OCI-LY1 (cell line): ENCODE measurements around the gene PLAAT2.

ENCODE experiments used
- H2AFZ ChIP-seq: fragments of 200-600 bp; sonication (generic), shearing (Covaris generic); 2 replicates; pipeline ENCODE4 v1.6.0; 2014; ENCODE audit warnings: antibody characterized with exemption, mild to moderate bottlenecking, low read length
- H3F3A ChIP-seq: fragments of 200-600 bp; sonication (generic), shearing (Covaris generic); 2 replicates; pipeline ENCODE4 v1.6.0; 2014; ENCODE audit warnings: mild to moderate bottlenecking, antibody characterized with exemption, low read length, moderate library complexity; ENCODE audit not compliant: insufficient read depth
- H3K27ac ChIP-seq: fragments of 200-600 bp; sonication (generic); 2 replicates; pipeline ENCODE4 v1.5.1; 2014; ENCODE audit warnings: low read length, mixed run types, mild to moderate bottlenecking, low read depth; ENCODE audit not compliant: poor library complexity, severe bottlenecking
- H3K27me3 ChIP-seq: fragments of 200-600 bp; sonication (generic); 2 replicates; pipeline ENCODE4 v1.6.0; 2014; ENCODE audit warnings: antibody characterized with exemption, mild to moderate bottlenecking, low read length, moderate library complexity; ENCODE audit not compliant: insufficient read depth
- H3K36me3 ChIP-seq: fragments of 200-600 bp; sonication (generic); 2 replicates; pipeline ENCODE4 v1.6.1; 2014; ENCODE audit warnings: mild to moderate bottlenecking, antibody characterized with exemption, low read length, moderate library complexity, mixed read lengths; ENCODE audit not compliant: insufficient read depth
- H3K4me1 ChIP-seq: fragments of 200-600 bp; sonication (generic); 2 replicates; pipeline ENCODE4 v1.5.1; 2014; ENCODE audit warnings: mild to moderate bottlenecking, low read length, moderate library complexity; ENCODE audit not compliant: insufficient read depth, severe bottlenecking
- H3K4me2 ChIP-seq: fragments of 200-600 bp; sonication (generic), shearing (Covaris generic); 2 replicates; pipeline ENCODE4 v1.6.1; 2014; ENCODE audit warnings: low read length
- H3K4me3 ChIP-seq: fragments of 200-600 bp; sonication (generic); 2 replicates; pipeline ENCODE4 v1.5.1; 2014; ENCODE audit warnings: low read length, low read depth, mild to moderate bottlenecking, mixed read lengths; ENCODE audit not compliant: poor library complexity, severe bottlenecking
- H3K79me2 ChIP-seq: fragments of 200-600 bp; shearing (Covaris generic); 2 replicates; pipeline ENCODE4 v1.6.1; 2016; ENCODE audit warnings: mixed run types, low read length, mixed read lengths; ENCODE audit not compliant: insufficient read depth
- H3K9ac ChIP-seq: fragments of 200-600 bp; sonication (generic), shearing (Covaris generic); 2 replicates; pipeline ENCODE4 v1.6.1; 2014; ENCODE audit warnings: mild to moderate bottlenecking, low read length, mixed read lengths
- H3K9me2 ChIP-seq: fragments of 200-600 bp; sonication (generic), shearing (Covaris generic); 2 replicates; pipeline ENCODE4 v1.6.1; 2014; ENCODE audit warnings: low read depth, mild to moderate bottlenecking, low read length, mixed read lengths
- H3K9me3 ChIP-seq: fragments of 200-600 bp; shearing (Covaris generic); 2 replicates; pipeline ENCODE4 v1.6.1; 2014; ENCODE audit warnings: low read length, mixed read lengths
- H4K20me1 ChIP-seq: fragments of 200-600 bp; sonication (generic), shearing (Covaris generic); 2 replicates; pipeline ENCODE4 v1.6.0; 2016; ENCODE audit warnings: mild to moderate bottlenecking, low read length; ENCODE audit not compliant: insufficient read depth
- CTCF ChIP-seq: fragments of 200-600 bp; sonication (generic), shearing (Covaris generic); IDR thresholded peaks from 2 replicates; pipeline ENCODE4 v1.5.1; 2017; ENCODE audit warnings: mild to moderate bottlenecking, antibody characterized with exemption, low read length, moderate library complexity, mixed read lengths
- EZH2 ChIP-seq: fragments of 200-600 bp; sonication (generic), shearing (Covaris generic); IDR thresholded peaks from 2 replicates; pipeline ENCODE4 v1.8.0; 2017; ENCODE audit warnings: borderline replicate concordance, mixed run types, mild to moderate bottlenecking, antibody characterized with exemption, low read length, moderate library complexity, mixed read lengths

The PLAAT2 gene

GRCh38 chr11:63518548-63518947 lies 44.6 kb downstream of the PLAAT2 start:
- Histone ChIP-seq H4K20me1 (no peaks in the 10 kb centered on the region), H3K36me3 (no peaks in the 10 kb centered on the region), H3K27me3 (0 out of 2 replicates have a peak, but pooled peaks cover 6% of the 10 kb centered on the region), H3K4me1 (no peaks in the 10 kb centered on the region), H3K4me2 (no peak overlapping the region), H3K9me3 (no peaks in the 10 kb centered on the region), H3F3A (no peaks in the 10 kb centered on the region), H3K27ac (no peak overlapping the region), H2AFZ (no peak overlapping the region), H3K9ac (no peak overlapping the region), H3K4me3 (no peak overlapping the region), H3K9me2 (no peaks in the 10 kb centered on the region), H3K79me2 (no peaks in the 10 kb centered on the region)
- TF ChIP-seq EZH2 (no peak), CTCF (no peak)

GRCh38 chr11:63517156-63517555 lies 46.0 kb downstream of the PLAAT2 start:
- H3K27me3 ChIP-seq = 0 out of 2 replicates have a peak, but pooled peaks cover 6% of the 10 kb centered on the region
- no peak overlapping the region for H3K4me3 ChIP-seq
- TF ChIP-seq EZH2 (no peak), CTCF (no peak)
- H3F3A ChIP-seq = no peaks in the 10 kb centered on the region
- no peak overlapping the region for H3K27ac ChIP-seq
- no peaks in the 10 kb centered on the region for H3K9me3 ChIP-seq
- H3K9me2 ChIP-seq = no peaks in the 10 kb centered on the region
- H4K20me1 ChIP-seq = no peaks in the 10 kb centered on the region
- H3K9ac ChIP-seq = no peak overlapping the region
- H3K79me2 ChIP-seq = no peaks in the 10 kb centered on the region
- H3K4me2 ChIP-seq = no peak overlapping the region
- no peaks in the 10 kb centered on the region for H3K36me3 ChIP-seq
- H2AFZ ChIP-seq = no peak overlapping the region
- no peaks in the 10 kb centered on the region for H3K4me1 ChIP-seq

- Histone ChIP-seq H3K4me2 (no peak overlapping the region), H3K9ac (no peak overlapping the region), H3K4me1 (no peaks in the 10 kb centered on the region), H4K20me1 (no peaks in the 10 kb centered on the region), H3K4me3 (no peak overlapping the region), H3F3A (no peaks in the 10 kb centered on the region), H3K9me2 (no peaks in the 10 kb centered on the region), H3K27me3 (0 out of 2 replicates have a peak, but pooled peaks cover 6% of the 10 kb centered on the region), H3K36me3 (no peaks in the 10 kb centered on the region), H3K79me2 (no peaks in the 10 kb centered on the region), H3K27ac (no peak overlapping the region), H3K9me3 (no peaks in the 10 kb centered on the region), H2AFZ (no peak overlapping the region)
- TF ChIP-seq CTCF = no peak
- no peak for TF ChIP-seq EZH2
Observed at GRCh38 chr11:63516109-63516508, 47.1 kb downstream of the PLAAT2 start.
